ENCODE data around the gene RIPPLY3.

RIPPLY3 gene

DNA sequence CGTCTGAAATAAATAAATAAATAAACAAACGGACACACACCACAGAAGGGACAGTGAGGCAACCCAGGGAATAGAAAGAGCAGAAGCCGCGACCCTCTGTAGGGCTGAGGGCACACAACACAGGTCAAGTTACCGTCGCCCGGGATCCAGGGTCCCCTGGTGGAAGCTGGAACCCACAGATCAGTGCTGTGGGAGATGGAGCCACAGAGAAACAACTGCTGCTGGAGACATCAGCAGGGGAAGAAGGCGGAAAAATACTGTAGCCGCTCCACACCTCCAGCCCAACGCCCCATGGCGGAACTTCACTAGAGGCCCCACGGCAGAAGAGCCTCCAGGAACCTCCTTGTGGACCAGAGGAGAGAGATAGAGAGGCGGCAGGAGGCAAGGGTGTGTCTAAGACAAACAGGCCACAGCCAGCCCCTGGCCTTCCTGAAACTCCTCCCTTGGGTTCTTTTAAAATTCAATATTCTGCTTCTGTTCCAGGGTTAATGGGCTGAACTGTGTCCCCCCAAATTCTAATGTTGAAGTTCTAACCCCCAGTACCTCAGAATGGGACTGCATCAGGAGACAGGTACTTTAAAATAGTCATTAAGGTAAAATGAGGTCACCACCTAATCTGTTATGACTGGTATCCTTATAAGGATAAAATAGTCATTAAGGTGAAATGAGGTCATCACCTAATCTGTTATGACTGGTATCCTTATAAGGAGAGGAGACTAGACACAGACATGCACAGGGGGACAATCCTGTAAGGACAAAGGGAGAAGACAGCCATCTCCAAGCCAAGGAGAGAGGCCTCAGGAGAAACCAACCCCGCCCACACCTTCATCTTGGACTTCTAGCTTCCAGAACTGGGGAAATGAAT lies 32.3 kb upstream of the RIPPLY3 start:
- in situ Hi-C loops (cut with MboI; ENCODE audit: low pct_unique_long_range_greater_than_20kb, low sequenced_read_pairs, unreplicated experiment): loop anchor here (10.0 kb wide), 1 partner anchor 61 kb away; no protein-coding TSS in a partner anchor
- no peak for DNase-seq (ENCODE audit: low spot score)
- TF ChIP-seq, protein P1, sequence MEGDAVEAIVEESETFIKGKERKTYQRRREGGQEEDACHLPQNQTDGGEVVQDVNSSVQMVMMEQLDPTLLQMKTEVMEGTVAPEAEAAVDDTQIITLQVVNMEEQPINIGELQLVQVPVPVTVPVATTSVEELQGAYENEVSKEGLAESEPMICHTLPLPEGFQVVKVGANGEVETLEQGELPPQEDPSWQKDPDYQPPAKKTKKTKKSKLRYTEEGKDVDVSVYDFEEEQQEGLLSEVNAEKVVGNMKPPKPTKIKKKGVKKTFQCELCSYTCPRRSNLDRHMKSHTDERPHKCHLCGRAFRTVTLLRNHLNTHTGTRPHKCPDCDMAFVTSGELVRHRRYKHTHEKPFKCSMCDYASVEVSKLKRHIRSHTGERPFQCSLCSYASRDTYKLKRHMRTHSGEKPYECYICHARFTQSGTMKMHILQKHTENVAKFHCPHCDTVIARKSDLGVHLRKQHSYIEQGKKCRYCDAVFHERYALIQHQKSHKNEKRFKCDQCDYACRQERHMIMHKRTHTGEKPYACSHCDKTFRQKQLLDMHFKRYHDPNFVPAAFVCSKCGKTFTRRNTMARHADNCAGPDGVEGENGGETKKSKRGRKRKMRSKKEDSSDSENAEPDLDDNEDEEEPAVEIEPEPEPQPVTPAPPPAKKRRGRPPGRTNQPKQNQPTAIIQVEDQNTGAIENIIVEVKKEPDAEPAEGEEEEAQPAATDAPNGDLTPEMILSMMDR (IDR thresholded peaks at IDR 0.05; ENCODE audit: extremely low read depth, insufficient read depth, missing control alignments): no peak

DNA sequence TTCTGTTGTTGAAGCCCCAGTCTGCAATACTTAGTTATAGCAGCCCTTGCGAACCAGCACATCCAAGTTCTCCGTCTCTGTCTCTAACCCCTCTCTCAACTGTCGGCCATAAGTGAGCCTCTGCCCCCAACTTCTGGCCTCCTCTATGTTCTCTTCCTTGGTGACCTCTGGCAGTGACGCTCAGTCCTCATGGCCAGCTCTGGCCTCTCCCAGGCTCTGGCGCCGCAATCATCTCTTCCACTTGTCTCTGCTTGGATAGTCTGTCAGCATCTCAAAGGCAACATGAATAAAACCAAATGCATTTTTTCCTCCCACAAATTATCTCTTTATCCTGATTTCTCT lies 31.7 kb upstream of the RIPPLY3 start:
- TF ChIP-seq, protein P1 (IDR thresholded peaks at IDR 0.05; ENCODE audit: extremely low read depth, insufficient read depth, missing control alignments): no peak
- in situ Hi-C loops (cut with MboI; ENCODE audit: low pct_unique_long_range_greater_than_20kb, low sequenced_read_pairs, unreplicated experiment): loop anchor here (10.0 kb wide), 1 partner anchor 60 kb away; no protein-coding TSS in a partner anchor
- no peak for DNase-seq (ENCODE audit: low spot score)

GRCh38 chr21:36976228-36976861 lies 30.2 kb upstream of the RIPPLY3 start:
- TF ChIP-seq, protein P1 (IDR thresholded peaks at IDR 0.05; ENCODE audit: extremely low read depth, insufficient read depth, missing control alignments): no peak
- in situ Hi-C loops (cut with MboI; ENCODE audit: low pct_unique_long_range_greater_than_20kb, low sequenced_read_pairs, unreplicated experiment): loop anchor here (10.0 kb wide), 1 partner anchor 58 kb away; no protein-coding TSS in a partner anchor
- no peak for DNase-seq (ENCODE audit: low spot score)

GRCh38 chr21:36976882-36977651 lies 29.4 kb upstream of the RIPPLY3 start:
- TF ChIP-seq, protein P1 (IDR thresholded peaks at IDR 0.05; ENCODE audit: extremely low read depth, insufficient read depth, missing control alignments): peak; percentile 71
- peak; percentile 62 for DNase-seq (ENCODE audit: low spot score)
- in situ Hi-C loops (cut with MboI; ENCODE audit: low pct_unique_long_range_greater_than_20kb, low sequenced_read_pairs, unreplicated experiment): loop anchor here (10.0 kb wide), 1 partner anchor 58 kb away; no protein-coding TSS in a partner anchor

DNA sequence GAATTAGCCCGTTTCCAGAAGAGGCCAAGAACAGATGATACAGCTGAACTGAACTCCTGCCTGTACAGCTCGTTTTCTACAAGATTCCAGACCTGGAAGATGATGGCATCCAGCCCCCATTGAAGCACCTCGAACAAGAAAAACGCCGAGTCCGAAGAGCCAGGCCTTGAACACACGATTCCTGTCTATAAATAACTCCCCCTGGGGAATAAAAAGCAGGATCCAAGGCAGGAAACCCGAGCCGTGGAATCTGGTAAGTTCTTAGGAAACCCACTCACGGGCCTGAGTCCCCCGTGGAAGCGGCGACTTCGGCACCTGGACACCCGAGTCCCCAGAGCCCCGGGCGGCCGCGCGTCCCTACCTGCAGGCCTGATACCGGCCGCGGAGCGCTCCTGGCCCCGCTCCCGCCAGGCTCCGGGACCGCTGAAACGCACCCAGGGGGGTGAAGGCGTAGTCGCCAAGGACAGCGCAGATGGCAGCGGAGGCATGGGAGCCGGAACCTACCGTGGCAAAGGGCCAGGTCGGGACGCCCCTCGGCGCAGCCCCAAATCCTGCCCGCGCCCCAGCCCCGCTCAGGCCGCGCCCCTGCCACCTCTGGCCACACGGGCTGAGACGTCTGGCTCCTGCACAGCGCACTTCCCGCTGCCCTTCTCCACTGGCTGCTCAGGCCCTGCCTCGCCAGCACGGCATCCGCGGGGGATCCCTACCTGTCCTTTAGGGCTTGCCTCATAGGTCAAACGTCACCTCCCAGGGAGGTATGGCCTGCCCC lies 26.0 kb upstream of the RIPPLY3 start:
- in situ Hi-C loops (cut with MboI; ENCODE audit: low pct_unique_long_range_greater_than_20kb, low sequenced_read_pairs, unreplicated experiment): no loop called here
- DNase-seq (ENCODE audit: low spot score): no peak
- TF ChIP-seq, protein P1 (IDR thresholded peaks at IDR 0.05; ENCODE audit: extremely low read depth, insufficient read depth, missing control alignments): no peak

DNA sequence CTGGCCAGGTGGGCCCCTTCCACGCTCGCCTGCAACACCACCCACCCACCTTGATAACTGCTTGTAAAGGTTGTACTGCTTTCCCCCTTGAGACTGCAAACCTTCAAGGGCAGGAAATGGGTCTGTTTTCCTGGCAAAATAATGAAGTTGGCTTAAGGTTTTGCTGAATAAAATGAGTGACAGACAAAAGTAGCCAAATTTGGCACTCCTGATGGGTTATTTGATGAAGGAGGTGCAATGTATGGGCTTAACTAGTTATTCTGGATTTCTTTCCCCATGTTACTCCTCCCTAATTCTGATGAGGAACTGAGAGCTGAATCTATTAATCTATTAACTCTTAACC lies 25.5 kb upstream of the RIPPLY3 start:
- in situ Hi-C loops (cut with MboI; ENCODE audit: low pct_unique_long_range_greater_than_20kb, low sequenced_read_pairs, unreplicated experiment): no loop called here
- no peak for DNase-seq (ENCODE audit: low spot score)
- TF ChIP-seq, protein P1 (IDR thresholded peaks at IDR 0.05; ENCODE audit: extremely low read depth, insufficient read depth, missing control alignments): no peak
